ENCODE results near the gene SLTM. TPM values are rescaled to one million over a fixed set of nuclear protein-coding genes. Genes with fewer than 3 reads are reported as not detected.
"Not testable (repeated sequence)": the region's sequence is repeated elsewhere in the genome, so short reads cannot be mapped to it uniquely, and the experiment has no call there.

SLTM gene
- total RNA-seq, 4 donors from 2014 or later: 95.9 to 157 (median 123) TPM

DNA sequence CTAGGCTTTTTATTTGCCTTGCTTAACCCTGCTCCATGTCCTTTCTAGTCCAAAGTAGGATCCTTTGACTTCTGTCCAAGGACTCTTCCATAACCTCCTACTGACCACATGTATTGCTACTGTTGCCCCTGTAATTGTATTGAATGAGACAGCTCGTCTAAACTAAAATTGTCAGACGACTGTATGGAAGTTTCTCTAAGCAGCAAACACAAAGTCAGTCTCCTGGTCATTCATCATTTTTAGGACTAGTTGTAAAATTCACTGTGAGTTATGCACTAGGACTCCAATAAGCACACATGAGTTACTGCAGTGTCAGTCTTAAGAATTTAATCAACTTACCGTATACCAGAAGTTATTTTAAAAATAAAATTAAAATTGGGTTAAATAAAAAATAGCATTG is 32.8 kb downstream of the SLTM start:
- TF ChIP-seq, protein P1, sequence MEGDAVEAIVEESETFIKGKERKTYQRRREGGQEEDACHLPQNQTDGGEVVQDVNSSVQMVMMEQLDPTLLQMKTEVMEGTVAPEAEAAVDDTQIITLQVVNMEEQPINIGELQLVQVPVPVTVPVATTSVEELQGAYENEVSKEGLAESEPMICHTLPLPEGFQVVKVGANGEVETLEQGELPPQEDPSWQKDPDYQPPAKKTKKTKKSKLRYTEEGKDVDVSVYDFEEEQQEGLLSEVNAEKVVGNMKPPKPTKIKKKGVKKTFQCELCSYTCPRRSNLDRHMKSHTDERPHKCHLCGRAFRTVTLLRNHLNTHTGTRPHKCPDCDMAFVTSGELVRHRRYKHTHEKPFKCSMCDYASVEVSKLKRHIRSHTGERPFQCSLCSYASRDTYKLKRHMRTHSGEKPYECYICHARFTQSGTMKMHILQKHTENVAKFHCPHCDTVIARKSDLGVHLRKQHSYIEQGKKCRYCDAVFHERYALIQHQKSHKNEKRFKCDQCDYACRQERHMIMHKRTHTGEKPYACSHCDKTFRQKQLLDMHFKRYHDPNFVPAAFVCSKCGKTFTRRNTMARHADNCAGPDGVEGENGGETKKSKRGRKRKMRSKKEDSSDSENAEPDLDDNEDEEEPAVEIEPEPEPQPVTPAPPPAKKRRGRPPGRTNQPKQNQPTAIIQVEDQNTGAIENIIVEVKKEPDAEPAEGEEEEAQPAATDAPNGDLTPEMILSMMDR (IDR thresholded peaks at IDR 0.05): no peak
- no peak for DNase-seq (ENCODE audit: low spot score)
- no peak for ATAC-seq (ENCODE audit: low FRiP score)

DNA sequence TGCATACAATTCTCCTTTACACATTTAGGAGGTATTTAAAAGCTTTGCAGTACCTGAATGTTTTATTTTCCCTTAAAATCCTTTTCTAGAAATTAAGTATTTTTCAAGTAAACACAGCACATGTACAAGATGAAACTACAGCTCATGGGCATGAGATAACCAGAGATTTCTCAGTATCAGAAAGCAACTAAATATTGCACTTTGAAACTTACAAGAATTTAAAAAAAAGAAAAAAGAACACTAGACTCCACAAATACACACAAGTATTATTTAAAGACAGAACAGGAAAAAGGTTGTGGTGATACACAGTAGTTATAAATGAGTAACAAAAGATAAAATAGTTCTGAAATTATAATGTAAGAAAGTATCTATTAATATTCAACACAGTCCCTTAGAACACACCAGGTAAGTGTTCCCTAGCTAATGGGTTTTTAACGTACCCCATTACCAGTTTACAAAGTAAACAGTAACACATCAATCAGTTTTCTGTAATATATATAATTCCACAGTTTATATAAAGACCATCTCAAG is 35.3 kb downstream of the SLTM start:
- ATAC-seq (ENCODE audit: low FRiP score) (no peak), DNase-seq (ENCODE audit: low spot score) (no peak)
- TF ChIP-seq, protein P1 (IDR thresholded peaks at IDR 0.05): no peak

- no peak for ATAC-seq (ENCODE audit: low FRiP score)
Observed at GRCh38 chr15:58889363-58889762, 44.1 kb downstream of the SLTM start.

DNA sequence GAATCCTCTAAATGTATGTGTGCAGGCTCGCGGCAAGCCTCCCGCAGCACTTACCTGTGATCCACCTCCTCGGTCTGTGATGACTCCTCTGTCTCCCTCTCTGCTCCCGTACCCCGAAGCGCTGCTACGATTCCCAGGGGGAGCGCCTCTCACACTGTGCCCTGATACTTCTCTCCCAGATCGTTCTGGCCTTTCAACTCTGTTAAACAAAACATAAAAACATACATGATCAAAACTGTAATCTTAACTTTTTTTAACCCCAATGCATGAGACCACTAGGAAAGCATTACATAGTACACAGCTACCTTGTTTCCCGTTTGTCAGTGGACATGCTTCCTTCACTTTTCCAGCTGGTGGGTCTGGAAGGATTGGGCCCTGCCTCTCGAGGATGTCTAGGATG is 46.6 kb downstream of the SLTM start:
- DNase-seq (ENCODE audit: low spot score) (no peak), ATAC-seq (ENCODE audit: low FRiP score) (no peak)
- TF ChIP-seq, protein P1 (IDR thresholded peaks at IDR 0.05): no peak

More at GRCh38 chr15:58889363-58889762, 44.1 kb downstream of the SLTM start:
- TF ChIP-seq, protein P1 (IDR thresholded peaks at IDR 0.05): no peak
- DNase-seq (ENCODE audit: low spot score): no peak

DNA sequence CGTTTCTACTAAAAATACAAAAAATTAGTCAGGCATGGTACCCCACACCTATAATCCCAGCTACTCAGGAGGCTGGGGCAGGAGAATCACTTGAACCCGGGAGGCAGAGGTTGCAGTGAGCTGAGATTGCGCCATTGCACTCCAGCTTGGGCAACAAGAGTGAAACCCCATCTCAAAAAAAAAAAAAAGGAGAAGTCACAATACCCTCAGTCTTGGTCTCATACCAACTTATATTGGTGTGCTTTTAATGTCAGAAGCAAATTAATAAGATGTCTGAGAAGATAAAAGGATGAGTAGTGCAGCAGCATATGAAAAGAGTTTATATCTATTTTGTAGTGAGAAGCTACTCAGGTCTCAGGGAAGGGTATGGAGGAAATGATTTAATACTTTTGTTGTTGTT is 49.6 kb downstream of the SLTM start:
- ATAC-seq (ENCODE audit: low FRiP score); DNase-seq (ENCODE audit: low spot score): not testable (repeated sequence)

GRCh38 chr15:58882243-58882642 is 51.2 kb downstream of the SLTM start:
- ATAC-seq (ENCODE audit: low FRiP score): no peak
- no peak for DNase-seq (ENCODE audit: low spot score)
- TF ChIP-seq, protein P1 (IDR thresholded peaks at IDR 0.05): no peak

GRCh38 chr15:58880320-58880719 is 53.2 kb downstream of the SLTM start:
- TF ChIP-seq, protein P1 (IDR thresholded peaks at IDR 0.05): no peak
- ATAC-seq (ENCODE audit: low FRiP score) (no peak), DNase-seq (ENCODE audit: low spot score) (no peak)
